ENCODE measurements around the gene ANKRD33B.
"Not testable (repeated sequence)": the region's sequence is repeated elsewhere in the genome, so short reads cannot be mapped to it uniquely, and the experiment has no call there.

ANKRD33B gene

DNA sequence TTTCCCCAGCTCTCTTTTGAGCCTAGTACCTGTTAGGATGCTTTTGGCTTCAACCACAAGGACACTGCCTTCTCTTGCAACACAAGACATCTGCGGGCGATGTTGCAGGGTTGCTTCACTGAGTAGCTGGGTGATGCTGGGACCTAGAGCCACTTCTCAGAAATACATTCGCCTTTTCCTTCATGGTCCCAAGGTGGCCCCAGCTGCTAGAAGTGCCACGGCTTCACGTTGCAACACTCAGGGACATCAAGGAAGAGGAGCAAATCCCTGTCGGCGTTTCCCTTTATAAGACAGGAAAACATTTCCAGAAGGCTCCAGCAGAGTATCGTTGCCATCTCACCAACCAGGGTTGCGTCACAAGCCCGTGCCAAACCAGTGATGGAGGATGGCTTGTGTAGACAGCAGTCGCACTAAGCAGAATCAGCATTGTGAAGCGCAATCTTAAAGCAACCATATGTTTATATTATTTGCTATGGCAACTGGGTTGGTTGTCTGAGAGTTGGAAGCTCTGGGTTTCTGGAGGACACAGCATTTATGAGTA, 62.7 kb downstream of the ANKRD33B start:
- H3K9ac ChIP-seq (ENCODE audit: low read length): no peak overlapping the region
- no peaks in the 10 kb centered on the region for H3K36me3 ChIP-seq (ENCODE audit: control insufficient read depth, insufficient read depth, low read length)
- H3K27ac ChIP-seq (ENCODE audit: low read depth, low read length): no peak overlapping the region
- H3K27me3 ChIP-seq (ENCODE audit: control insufficient read depth, insufficient read depth, low read length): no peaks in the 10 kb centered on the region
- peaks cover 3% of the 10 kb centered on the region for H3K4me1 ChIP-seq (ENCODE audit: control insufficient read depth, insufficient read depth, low read length)
- no peak overlapping the region for H3K4me3 ChIP-seq (ENCODE audit: low read length)

DNA sequence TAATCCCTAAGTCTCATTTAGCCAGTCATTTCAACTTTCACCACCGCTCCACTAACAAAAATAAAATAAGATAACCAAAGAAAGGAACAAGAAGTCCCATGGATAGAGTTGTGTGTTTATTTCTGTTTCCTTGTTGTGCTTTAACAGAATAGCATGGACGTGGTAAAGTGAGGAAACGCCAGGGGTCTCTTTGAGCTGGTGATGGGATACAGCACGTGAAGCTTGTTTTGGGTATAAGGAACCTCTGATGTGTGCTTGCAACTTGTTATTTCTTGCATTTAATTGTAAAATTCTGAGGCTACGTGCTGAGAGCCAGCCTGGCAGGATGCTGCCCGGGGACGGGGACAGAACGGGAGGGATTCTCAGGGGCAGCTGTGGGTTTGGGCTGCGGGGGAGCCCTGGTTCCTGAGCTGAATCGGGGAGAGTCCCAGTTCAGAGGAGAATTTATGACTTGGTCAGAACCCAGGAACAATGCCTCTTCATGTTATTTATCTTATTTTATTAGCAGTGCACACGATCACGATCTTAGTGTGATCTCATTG, 63.4 kb downstream of the ANKRD33B start:
- H3K9ac ChIP-seq (ENCODE audit: low read length): no peak overlapping the region
- peak overlapping the region; percentile 12 for H3K27ac ChIP-seq (ENCODE audit: low read depth, low read length)
- H3K4me3 ChIP-seq (ENCODE audit: low read length): peak overlapping the region; percentile 61
- H3K4me1 ChIP-seq (ENCODE audit: control insufficient read depth, insufficient read depth, low read length): peaks cover 3% of the 10 kb centered on the region
- no peaks in the 10 kb centered on the region for H3K27me3 ChIP-seq (ENCODE audit: control insufficient read depth, insufficient read depth, low read length)
- H3K36me3 ChIP-seq (ENCODE audit: control insufficient read depth, insufficient read depth, low read length): no peaks in the 10 kb centered on the region

DNA sequence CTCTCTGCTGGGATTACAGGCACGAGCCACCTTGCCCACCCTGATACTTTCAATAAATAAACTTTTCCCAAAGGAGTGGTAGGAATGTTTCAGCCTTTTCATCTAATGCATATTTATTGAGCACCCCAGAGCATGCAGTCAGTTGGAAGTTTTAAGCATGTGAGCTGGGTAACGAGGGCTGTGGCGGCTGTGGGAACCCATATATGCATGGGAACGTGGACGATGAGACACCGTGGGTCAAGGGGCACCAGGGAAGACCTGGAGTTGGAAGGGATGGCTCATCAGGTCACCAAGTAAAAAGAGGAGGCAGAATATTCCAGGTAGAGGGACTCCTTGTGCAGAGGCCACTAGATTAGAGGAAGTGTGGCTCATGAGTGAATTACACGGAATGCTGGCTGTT, 64.7 kb downstream of the ANKRD33B start:
- Histone ChIP-seq H3K27me3 (ENCODE audit: control insufficient read depth, insufficient read depth, low read length) (no peaks in the 10 kb centered on the region), H3K9ac (ENCODE audit: low read length) (no peak overlapping the region), H3K4me1 (ENCODE audit: control insufficient read depth, insufficient read depth, low read length) (peaks cover 3% of the 10 kb centered on the region), H3K27ac (ENCODE audit: low read depth, low read length) (no peak overlapping the region), H3K36me3 (ENCODE audit: control insufficient read depth, insufficient read depth, low read length) (no peaks in the 10 kb centered on the region), H3K4me3 (ENCODE audit: low read length) (no peak overlapping the region)

DNA sequence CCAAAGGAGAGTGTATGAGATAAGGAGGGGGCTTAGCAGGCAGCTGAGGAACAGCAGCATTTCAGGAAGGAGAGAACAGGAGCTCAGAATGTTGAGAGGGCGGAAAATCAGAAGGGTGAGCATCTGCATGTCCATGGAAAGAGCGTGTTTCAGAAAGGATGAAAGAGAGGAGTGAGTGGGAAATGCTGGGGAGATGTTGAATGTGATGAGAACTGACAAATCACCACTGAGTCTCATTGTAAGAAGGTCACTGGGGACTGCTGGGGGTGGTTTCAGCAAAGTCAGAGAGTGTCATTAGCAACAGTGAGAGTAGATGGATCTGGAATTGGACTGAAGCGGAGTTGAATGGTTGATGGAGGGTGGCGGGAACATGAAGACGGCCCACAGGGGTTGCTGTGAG, 65.8 kb downstream of the ANKRD33B start:
- Histone ChIP-seq H3K27me3 (ENCODE audit: control insufficient read depth, insufficient read depth, low read length) (no peaks in the 10 kb centered on the region), H3K9ac (ENCODE audit: low read length) (no peak overlapping the region), H3K27ac (ENCODE audit: low read depth, low read length) (no peak overlapping the region), H3K4me3 (ENCODE audit: low read length) (no peak overlapping the region), H3K4me1 (ENCODE audit: control insufficient read depth, insufficient read depth, low read length) (peaks cover 3% of the 10 kb centered on the region), H3K36me3 (ENCODE audit: control insufficient read depth, insufficient read depth, low read length) (no peaks in the 10 kb centered on the region)

DNA sequence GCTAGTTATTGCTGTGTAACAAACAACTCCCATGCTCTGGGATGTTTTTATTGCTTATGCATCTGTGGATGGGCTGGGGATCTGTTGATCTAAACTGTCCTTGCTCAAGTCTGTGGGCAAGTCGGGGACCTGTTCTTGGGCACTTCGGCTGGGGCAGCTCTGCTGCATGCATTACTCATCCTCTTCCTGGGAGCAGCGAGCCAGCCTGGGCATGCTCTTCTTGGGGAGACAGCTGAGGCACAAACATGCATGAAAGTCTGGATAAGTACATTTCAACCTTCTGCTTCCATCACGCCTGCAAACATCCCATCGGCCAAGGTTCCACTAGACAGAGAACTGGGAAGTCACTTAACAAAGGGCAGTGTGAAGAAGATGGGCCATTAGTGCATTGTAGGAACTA, 66.3 kb downstream of the ANKRD33B start:
- Histone ChIP-seq H3K27ac (ENCODE audit: low read depth, low read length) (no peak overlapping the region), H3K9ac (ENCODE audit: low read length) (no peak overlapping the region), H3K4me1 (ENCODE audit: control insufficient read depth, insufficient read depth, low read length) (peaks cover 3% of the 10 kb centered on the region), H3K4me3 (ENCODE audit: low read length) (no peak overlapping the region), H3K27me3 (ENCODE audit: control insufficient read depth, insufficient read depth, low read length) (no peaks in the 10 kb centered on the region), H3K36me3 (ENCODE audit: control insufficient read depth, insufficient read depth, low read length) (no peaks in the 10 kb centered on the region)

DNA sequence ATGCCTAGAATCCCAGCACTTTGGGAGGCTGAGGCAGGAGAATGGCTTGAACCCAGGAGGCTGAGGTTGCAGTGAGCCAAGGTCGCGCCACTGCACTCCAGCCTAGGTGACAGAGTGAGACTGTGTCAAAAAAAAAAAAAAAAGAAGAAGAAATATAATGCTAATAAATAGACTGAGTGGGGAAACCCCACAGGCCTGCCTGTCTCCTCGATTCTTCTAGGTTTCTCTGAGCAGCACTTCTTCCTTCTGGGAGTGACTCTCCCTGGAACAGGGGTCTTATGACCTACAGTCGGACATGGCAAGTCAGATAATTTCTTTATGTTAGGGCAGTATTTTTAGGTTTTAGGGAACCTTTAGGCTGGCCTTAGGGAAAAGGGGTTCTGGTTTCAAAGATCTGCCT, 66.9 kb downstream of the ANKRD33B start:
- not testable (repeated sequence) for H3K9ac ChIP-seq (ENCODE audit: low read length); H3K36me3 ChIP-seq (ENCODE audit: control insufficient read depth, insufficient read depth, low read length); H3K4me1 ChIP-seq (ENCODE audit: control insufficient read depth, insufficient read depth, low read length); H3K27ac ChIP-seq (ENCODE audit: low read depth, low read length); H3K4me3 ChIP-seq (ENCODE audit: low read length); H3K27me3 ChIP-seq (ENCODE audit: control insufficient read depth, insufficient read depth, low read length)

DNA sequence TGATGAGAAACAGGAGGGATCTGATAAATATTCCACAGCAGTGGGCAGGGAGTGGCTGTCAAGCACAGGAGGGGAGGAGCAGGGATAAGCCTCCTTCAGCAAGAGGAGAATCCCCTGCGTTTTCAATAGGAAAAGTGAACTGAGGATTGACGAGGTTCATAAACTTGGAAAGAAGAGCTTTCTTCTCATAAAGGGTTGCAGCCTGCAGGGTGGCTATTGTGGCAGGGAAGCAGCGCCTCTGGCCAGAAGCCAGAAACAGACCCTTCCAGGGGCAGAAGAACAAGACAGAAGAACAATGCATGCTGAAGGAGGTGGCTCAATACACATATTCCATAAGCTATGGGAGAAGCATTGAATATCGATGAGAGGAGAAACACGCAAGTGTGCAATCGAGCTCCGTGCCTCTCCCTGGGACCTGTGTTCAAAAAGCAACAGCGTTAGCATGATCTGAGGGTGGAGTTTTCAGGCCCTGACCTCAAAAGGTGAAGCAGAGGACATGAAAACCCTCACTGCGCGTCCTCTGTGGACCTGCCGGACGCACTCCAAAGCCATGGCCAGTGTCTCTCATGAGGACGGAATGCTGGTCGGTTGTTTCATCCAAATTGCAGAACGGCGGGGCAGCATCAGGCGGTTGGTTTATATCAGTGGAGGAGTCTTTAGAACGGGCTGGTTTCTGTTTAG, 67.6 kb downstream of the ANKRD33B start:
- no peak overlapping the region for H3K9ac ChIP-seq (ENCODE audit: low read length)

DNA sequence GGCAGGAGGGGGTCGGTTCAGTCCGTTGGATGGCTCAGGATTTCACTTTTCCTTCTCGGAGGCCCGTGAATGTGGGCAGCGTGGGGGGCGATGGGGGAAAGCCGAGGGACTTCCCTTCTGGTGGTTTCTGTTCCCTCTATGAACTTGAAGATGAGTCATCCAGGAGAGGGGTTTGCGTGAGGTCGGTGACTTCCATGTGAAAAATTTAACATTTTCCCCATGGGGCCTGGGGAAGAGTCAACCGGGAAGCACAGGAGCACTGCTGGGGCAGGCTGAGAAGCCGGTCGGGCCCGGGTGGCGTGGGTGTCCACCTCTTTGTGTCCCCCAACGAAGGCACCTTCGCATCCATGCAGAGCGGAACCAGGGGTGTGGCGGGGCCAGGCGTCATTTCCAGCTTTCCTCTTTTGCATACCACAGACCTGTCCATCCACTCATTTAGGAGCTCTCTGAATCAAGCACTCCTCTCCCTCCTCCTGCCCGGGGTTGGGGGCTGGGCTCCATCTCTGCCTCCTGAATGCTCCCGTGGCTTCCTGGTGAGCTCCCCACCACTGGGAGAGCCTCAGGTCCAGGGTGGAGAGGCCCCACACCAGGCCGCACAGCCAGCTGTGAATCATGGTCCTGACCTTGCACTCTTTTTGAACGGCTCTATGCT, 68.4 kb downstream of the ANKRD33B start:
- Histone ChIP-seq H3K9ac (ENCODE audit: low read length) (no peak overlapping the region), H3K4me3 (ENCODE audit: low read length) (peak overlapping the region; percentile 19), H3K36me3 (ENCODE audit: control insufficient read depth, insufficient read depth, low read length) (no peaks in the 10 kb centered on the region), H3K4me1 (ENCODE audit: control insufficient read depth, insufficient read depth, low read length) (peaks cover under 1% of the 10 kb centered on the region), H3K27me3 (ENCODE audit: control insufficient read depth, insufficient read depth, low read length) (no peaks in the 10 kb centered on the region), H3K27ac (ENCODE audit: low read depth, low read length) (no peak overlapping the region)

More for the DNA sequence above, 67.6 kb downstream of the ANKRD33B start:
- Histone ChIP-seq H3K36me3 (ENCODE audit: control insufficient read depth, insufficient read depth, low read length) (no peaks in the 10 kb centered on the region), H3K27me3 (ENCODE audit: control insufficient read depth, insufficient read depth, low read length) (no peaks in the 10 kb centered on the region), H3K4me3 (ENCODE audit: low read length) (peak overlapping the region; percentile 6), H3K27ac (ENCODE audit: low read depth, low read length) (no peak overlapping the region), H3K4me1 (ENCODE audit: control insufficient read depth, insufficient read depth, low read length) (peaks cover 3% of the 10 kb centered on the region)

DNA sequence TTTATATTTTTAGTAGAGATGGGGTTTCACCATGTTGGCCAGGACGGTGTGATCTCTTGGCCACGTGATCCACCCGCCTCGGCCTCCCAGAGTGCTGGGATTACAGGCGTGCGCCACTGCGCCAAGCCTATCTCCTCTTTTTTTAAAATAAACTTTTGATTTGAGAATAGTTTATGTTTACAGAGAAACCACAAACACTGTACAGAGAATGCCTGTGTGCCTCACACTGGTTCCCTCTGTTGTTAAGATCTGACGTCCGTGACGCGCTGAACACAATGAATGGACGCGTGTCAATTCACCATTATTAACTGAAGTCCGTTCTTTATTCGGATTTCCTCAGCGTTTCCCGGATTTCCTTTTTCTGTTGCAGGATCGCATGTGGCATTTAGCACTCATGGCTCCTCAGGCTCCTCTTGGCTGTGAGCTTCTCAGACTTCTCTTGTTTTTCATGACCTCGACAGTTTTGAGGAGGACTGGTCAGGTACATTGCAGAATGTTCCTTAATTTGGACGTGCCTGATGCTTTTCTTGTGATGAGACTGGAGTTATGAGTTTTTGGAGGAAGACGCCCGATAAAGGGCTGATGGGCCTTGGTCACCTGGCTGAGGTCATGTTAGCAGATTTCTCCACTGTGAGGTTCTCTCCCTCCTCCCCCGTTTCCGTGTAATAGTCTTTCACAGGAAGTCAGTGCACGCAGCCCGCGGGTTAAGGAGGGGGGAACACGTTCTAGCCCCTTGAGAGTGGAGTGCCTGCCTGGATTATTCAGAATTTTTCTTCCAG, 69.6 kb downstream of the ANKRD33B start:
- no peak overlapping the region for H3K9ac ChIP-seq (ENCODE audit: low read length)
- no peaks in the 10 kb centered on the region for H3K4me1 ChIP-seq (ENCODE audit: control insufficient read depth, insufficient read depth, low read length)
- no peaks in the 10 kb centered on the region for H3K36me3 ChIP-seq (ENCODE audit: control insufficient read depth, insufficient read depth, low read length)
- H3K27ac ChIP-seq (ENCODE audit: low read depth, low read length): no peak overlapping the region
- H3K4me3 ChIP-seq (ENCODE audit: low read length): peak overlapping the region; percentile 17
- no peaks in the 10 kb centered on the region for H3K27me3 ChIP-seq (ENCODE audit: control insufficient read depth, insufficient read depth, low read length)

DNA sequence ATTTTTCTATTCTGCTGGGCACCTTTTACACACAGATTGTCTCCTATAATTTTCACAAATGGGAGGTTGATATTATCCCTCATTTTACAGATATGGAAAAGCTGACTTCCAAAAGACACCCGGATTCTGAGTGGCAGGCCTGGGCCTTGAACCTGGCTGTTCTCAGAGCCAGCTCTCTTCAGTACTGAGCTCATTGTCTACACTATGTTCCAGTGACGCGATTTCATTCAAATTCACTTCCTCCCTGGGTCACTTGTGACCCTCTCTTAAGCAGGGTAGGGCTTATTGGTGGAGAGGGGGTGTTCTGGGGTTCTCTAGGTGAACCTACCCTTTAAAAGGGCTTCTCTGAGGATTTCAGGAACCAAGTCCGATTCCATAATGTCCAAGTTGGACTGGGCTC, 70.2 kb downstream of the ANKRD33B start:
- H3K9ac ChIP-seq (ENCODE audit: low read length): no peak overlapping the region
- no peaks in the 10 kb centered on the region for H3K27me3 ChIP-seq (ENCODE audit: control insufficient read depth, insufficient read depth, low read length)
- no peak overlapping the region for H3K4me3 ChIP-seq (ENCODE audit: low read length)
- H3K36me3 ChIP-seq (ENCODE audit: control insufficient read depth, insufficient read depth, low read length): no peaks in the 10 kb centered on the region
- no peaks in the 10 kb centered on the region for H3K4me1 ChIP-seq (ENCODE audit: control insufficient read depth, insufficient read depth, low read length)
- no peak overlapping the region for H3K27ac ChIP-seq (ENCODE audit: low read depth, low read length)

DNA sequence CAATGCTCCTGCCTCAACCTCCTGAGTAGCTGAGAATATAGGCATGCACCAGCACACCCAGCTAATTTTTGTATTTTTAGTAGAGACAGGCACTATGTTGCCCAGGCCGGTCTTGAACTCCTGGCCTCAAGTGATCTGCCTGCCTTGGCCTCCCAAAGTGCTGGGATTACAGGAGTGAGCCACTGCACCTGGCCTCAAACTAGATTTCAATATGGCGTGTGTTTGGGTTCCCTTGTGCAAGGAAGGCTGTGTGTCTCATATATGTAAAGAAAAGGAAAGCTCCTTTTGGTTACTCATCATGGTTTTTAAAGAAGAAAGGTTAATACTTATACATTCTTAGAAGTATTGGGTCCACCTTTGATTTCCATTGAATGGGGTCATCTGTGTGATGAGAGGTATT, 70.7 kb downstream of the ANKRD33B start:
- H3K9ac ChIP-seq (ENCODE audit: low read length): no peak overlapping the region
- H3K4me1 ChIP-seq (ENCODE audit: control insufficient read depth, insufficient read depth, low read length): no peaks in the 10 kb centered on the region
- H3K4me3 ChIP-seq (ENCODE audit: low read length): no peak overlapping the region
- H3K36me3 ChIP-seq (ENCODE audit: control insufficient read depth, insufficient read depth, low read length): no peaks in the 10 kb centered on the region
- no peak overlapping the region for H3K27ac ChIP-seq (ENCODE audit: low read depth, low read length)
- H3K27me3 ChIP-seq (ENCODE audit: control insufficient read depth, insufficient read depth, low read length): no peaks in the 10 kb centered on the region

DNA sequence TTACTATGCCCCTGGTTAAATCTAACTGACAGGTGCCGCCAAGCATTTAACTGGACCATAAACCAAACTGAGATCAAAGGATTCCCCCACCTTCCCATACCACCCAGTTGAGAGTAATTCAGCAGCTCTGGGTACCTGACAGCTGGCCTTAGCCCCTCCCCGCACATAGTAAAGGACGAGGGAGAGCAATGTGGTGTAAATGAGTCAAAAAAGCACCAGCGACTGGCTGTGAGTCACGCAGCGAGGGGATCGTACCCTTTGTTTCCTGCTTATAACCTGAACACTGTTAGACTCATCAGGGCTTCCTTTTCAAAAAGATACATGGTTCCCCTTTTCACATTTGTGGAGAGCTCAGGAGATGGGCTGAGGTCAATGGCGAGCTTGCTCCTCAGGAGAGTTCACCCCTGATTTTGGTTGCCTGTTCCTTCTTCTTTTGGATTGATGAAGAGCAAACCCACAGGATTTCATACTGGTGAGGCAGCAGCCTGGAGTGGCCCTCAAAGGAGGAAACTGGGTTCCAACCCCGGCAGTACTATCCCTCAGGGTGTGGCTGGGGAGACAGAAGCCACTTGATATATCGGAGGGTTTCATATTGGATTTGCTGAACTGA, 71.5 kb downstream of the ANKRD33B start:
- H3K27me3 ChIP-seq (ENCODE audit: control insufficient read depth, insufficient read depth, low read length): no peaks in the 10 kb centered on the region

More for the DNA sequence above, 71.5 kb downstream of the ANKRD33B start:
- H3K9ac ChIP-seq (ENCODE audit: low read length): no peak overlapping the region
- H3K36me3 ChIP-seq (ENCODE audit: control insufficient read depth, insufficient read depth, low read length): no peaks in the 10 kb centered on the region
- H3K4me3 ChIP-seq (ENCODE audit: low read length): no peak overlapping the region
- H3K4me1 ChIP-seq (ENCODE audit: control insufficient read depth, insufficient read depth, low read length): no peaks in the 10 kb centered on the region
- no peak overlapping the region for H3K27ac ChIP-seq (ENCODE audit: low read depth, low read length)

Data from rectal smooth muscle tissue (tissue), 1 donor.